Spleen (tissue), 13 donors: ENCODE data around the gene PGAP3. TPM values are rescaled to one million over a fixed set of nuclear protein-coding genes. Genes with fewer than 3 reads are reported as not detected.
A peak's percentile ranks its signal among the peaks of the same experiment; 100 is the strongest.

Source experiments
- DNase-seq: peaks from one replicate; pipeline ENCODE4 v3.0.0-alpha.2; 2020
- H3K27ac ChIP-seq, 8 donors: fragments of 200-600 bp; sonication (generic) in 7 of 8; 1 replicate in 4 of 8; 2 replicates in 4 of 8; pipeline versions ENCODE4 v1.5.0 to v1.8.0; 2016 to 2021; ENCODE audit warnings: inconsistent platforms in 4 of 8, mild to moderate bottlenecking in 4 of 8, moderate library complexity in 1 of 8
- H3K27me3 ChIP-seq, 7 donors: fragments of 200-600 bp; sonication (generic) in 6 of 7; replicated peaks in 1 of 7; 1 replicate in 4 of 7; 2 replicates in 3 of 7; pipeline versions ENCODE4 v1.5.0 to v1.8.0; 2016 to 2021; ENCODE audit warnings: inconsistent platforms in 3 of 7, mild to moderate bottlenecking in 1 of 7
- H3K36me3 ChIP-seq, 6 donors: fragments of 200-600 bp; sonication (generic) in 5 of 6; 1 replicate in 4 of 6; 2 replicates in 2 of 6; pipeline versions ENCODE4 v1.5.0 to v1.8.0; 2016 to 2021; ENCODE audit warnings: inconsistent platforms in 2 of 6
- H3K4me1 ChIP-seq, 6 donors: fragments of 200-600 bp; sonication (generic) in 5 of 6; 1 replicate in 3 of 6; 2 replicates in 3 of 6; pipeline versions ENCODE4 v1.5.0 to v1.8.0; 2016 to 2021; ENCODE audit warnings: inconsistent platforms in 3 of 6
- H3K4me3 ChIP-seq, 8 donors: fragments of 200-600 bp; sonication (generic) in 7 of 8; 1 replicate in 4 of 8; 2 replicates in 4 of 8; pipeline versions ENCODE4 v1.5.0 to v1.8.0; 2016 to 2021; ENCODE audit warnings: inconsistent platforms in 4 of 8, mild to moderate bottlenecking in 4 of 8, moderate library complexity in 2 of 8
- H3K9me3 ChIP-seq, 8 donors: fragments of 200-600 bp; sonication (generic) in 7 of 8; 1 replicate in 4 of 8; 2 replicates in 4 of 8; pipeline versions ENCODE4 v1.5.0 to v1.8.0; 2016 to 2021; ENCODE audit warnings: inconsistent platforms in 4 of 8
- POLR2A ChIP-seq, 3 donors: fragments of 450-650 bp; IDR thresholded peaks; one replicate each; pipeline ENCODE4 v1.5.1; 2017; ENCODE audit warnings: antibody characterized with exemption in 3 of 3, mild to moderate bottlenecking in 1 of 3
- POLR2AphosphoS5 ChIP-seq, 3 donors: sonication (generic); formaldehyde crosslinking; IDR thresholded peaks; one replicate each; pipeline ENCODE4 v1.5.1; 2017; ENCODE audit warnings: antibody characterized with exemption in 3 of 3
- WGBS, 5 donors: extraction: QIAGEN DNeasy Blood & Tissue Kit in 3 of 5; methylation state at CpG; one replicate each; pipeline versions ENCODE4 v1.1.5 to v1.1.7; 2013 to 2018; 5-methylcytosine and 5-hydroxymethylcytosine counted together
- intact Hi-C: fragments of 100-400 bp; cut with DNase I; formaldehyde crosslinking; loops from one replicate; pipeline ENCODE4 v1.15.0; 2023; ENCODE audit warnings: low total_unique reads
- long read RNA-seq, 2 donors: transcript quantifications; one replicate each; lab custom pipeline, GENCODE V29; 2026
- polyA plus RNA-seq, 3 donors: library from polyadenylated mRNA; stranded (reverse); fragments of 200-250 nt; gene quantifications; one replicate each; pipeline ENCODE4 v1.2.1, GENCODE V29; 2013
- total RNA-seq, 7 donors: library from RNA; depleted of rRNA in 3 of 7; stranded (reverse); fragments of >200 nt in 3 of 7; fragmentation: NEBNext Ultra II Directional in 4 of 7; extraction: Animal tissue kit (Norgen Biotek cat#: 25700) in 4 of 7; gene quantifications; one replicate each; pipeline versions ENCODE4 v1.1.0 to v1.2.1, GENCODE V29; 2016 to 2021
- TF ChIP-seq, protein P1 (sequence below), 11 experiments: fragments of 200-600 bp in 7 of 11; fragments of 450-650 bp in 4 of 11; sonication (generic) in 4 of 11; IDR thresholded peaks in 8 of 11; conservative IDR thresholded peaks in 3 of 11; 1 replicate in 7 of 11; 2 replicates in 4 of 11; pipeline versions ENCODE4 v1.4.0 to v1.8.0; 2016 to 2021; ENCODE audit warnings: antibody characterized with exemption in 11 of 11, inconsistent platforms in 4 of 11, mild to moderate bottlenecking in 1 of 11
- donor health status: healthy with polysubstance abuse.
- donor health status: DM: no; HTN: no; CAD: no; lungs with moderate emphysema.
- donor health status: DM: no; HTN: no; CAD: no.
- donor health status: Bipolar disorder and iron deficiency.
- donor health status: healthy.
- donor health status: DM: no; HTN: no; CAD: no.
- donor health status: DM: yes; HTN: yes; CAD: no.

Gene PGAP3, protein sequence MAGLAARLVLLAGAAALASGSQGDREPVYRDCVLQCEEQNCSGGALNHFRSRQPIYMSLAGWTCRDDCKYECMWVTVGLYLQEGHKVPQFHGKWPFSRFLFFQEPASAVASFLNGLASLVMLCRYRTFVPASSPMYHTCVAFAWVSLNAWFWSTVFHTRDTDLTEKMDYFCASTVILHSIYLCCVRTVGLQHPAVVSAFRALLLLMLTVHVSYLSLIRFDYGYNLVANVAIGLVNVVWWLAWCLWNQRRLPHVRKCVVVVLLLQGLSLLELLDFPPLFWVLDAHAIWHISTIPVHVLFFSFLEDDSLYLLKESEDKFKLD
- total RNA-seq = 10 to 100 TPM; 15.5 to 27.4 (median 20.7) TPM
- 10 to 100 TPM; 11.5 to 21.3 (median 18.3) TPM for polyA plus RNA-seq
- long read RNA-seq, donor 1, partial matches to known transcripts = 16 of 18 reads
- long read RNA-seq, donor 1, other reads (novel, unspliced or antisense) = 0 of 18 reads
- long read RNA-seq, donor 2, partial matches to known transcripts = 6 of 10 reads
- long read RNA-seq, donor 2, other reads (novel, unspliced or antisense) = 0 of 10 reads

DNA sequence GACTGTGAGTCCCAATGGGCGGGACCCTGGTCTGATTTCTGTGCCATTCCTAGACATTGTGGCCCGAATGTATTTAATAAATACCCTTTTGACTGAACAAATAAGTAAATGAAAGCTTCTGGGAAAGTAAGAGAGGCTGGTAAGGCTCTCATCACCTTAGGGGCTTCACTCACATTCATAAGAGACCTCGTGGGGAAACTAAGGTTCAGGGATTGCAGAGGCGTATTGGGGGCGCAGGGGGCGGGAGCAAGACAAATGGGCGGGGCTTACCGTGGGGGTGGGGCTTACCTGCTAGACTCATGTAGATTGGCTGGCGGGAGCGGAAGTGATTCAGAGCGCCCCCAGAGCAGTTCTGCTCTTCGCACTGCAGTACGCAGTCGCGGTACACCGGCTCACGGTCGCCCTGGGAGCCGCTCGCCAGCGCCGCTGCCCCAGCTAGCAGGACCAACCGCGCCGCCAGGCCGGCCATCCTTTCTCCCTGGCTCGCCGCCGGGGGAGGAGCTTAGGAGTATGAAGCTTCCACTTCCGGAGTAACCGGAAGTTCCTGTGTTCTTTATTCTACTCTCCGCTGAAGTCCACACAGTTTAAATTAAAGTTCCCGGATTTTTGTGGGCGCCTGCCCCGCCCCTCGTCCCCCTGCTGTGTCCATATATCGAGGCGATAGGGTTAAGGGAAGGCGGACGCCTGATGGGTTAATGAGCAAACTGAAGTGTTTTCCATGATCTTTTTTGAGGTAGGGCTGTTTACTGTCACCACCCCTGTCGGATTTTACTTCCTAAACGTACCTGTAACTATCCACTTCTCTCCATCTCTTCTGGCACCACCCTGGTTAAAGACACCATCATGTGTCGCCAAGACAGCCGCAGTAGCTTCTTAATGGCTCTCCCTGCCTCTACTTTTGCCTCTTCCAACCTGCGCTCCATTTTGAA is at the start of gene PGAP3:
Gene PGAP3 (minus strand): TSS at position 512 of the 929 bp plus-strand sequence. CDS start 43 bp downstream, at position 469.
- Histone ChIP-seq H3K27me3 (no peaks in the 10 kb centered on the region), H3K9me3 (no peaks in the 10 kb centered on the region), H3K4me1 (peaks cover 0 to 21% (median 15%) of the 10 kb centered on the region in 6 donors), H3K4me3 (peak within 1 kb of the TSS; percentile 41 to 80 (median 62)), H3K36me3 (peaks cover 0 to 32% (median 17%) of the 10 kb centered on the region in 6 donors), H3K27ac (peak within 1 kb of the TSS; percentile 82 to 96 (median 91))
- 4 to 5% (median 4%) methylated on average over 33 to 45 of the region's 45 CpGs for WGBS, 5 donors
- intact Hi-C loops = no loop called here
- TF ChIP-seq, protein P1, sequence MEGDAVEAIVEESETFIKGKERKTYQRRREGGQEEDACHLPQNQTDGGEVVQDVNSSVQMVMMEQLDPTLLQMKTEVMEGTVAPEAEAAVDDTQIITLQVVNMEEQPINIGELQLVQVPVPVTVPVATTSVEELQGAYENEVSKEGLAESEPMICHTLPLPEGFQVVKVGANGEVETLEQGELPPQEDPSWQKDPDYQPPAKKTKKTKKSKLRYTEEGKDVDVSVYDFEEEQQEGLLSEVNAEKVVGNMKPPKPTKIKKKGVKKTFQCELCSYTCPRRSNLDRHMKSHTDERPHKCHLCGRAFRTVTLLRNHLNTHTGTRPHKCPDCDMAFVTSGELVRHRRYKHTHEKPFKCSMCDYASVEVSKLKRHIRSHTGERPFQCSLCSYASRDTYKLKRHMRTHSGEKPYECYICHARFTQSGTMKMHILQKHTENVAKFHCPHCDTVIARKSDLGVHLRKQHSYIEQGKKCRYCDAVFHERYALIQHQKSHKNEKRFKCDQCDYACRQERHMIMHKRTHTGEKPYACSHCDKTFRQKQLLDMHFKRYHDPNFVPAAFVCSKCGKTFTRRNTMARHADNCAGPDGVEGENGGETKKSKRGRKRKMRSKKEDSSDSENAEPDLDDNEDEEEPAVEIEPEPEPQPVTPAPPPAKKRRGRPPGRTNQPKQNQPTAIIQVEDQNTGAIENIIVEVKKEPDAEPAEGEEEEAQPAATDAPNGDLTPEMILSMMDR (IDR thresholded peaks at IDR 0.05 in 8 of 11, conservative IDR thresholded peaks at IDR 0.05 in 3 of 11) = peak in 2 of 11 experiments; percentile 27 to 41
- TF ChIP-seq POLR2AphosphoS5 (IDR thresholded peaks at IDR 0.05) (peak; percentile 87 to 91 (median 87)), POLR2A (IDR thresholded peaks at IDR 0.05) (peak in 1 of 3 donors; percentile 50)
- peak; percentile 95 for DNase-seq

DNA sequence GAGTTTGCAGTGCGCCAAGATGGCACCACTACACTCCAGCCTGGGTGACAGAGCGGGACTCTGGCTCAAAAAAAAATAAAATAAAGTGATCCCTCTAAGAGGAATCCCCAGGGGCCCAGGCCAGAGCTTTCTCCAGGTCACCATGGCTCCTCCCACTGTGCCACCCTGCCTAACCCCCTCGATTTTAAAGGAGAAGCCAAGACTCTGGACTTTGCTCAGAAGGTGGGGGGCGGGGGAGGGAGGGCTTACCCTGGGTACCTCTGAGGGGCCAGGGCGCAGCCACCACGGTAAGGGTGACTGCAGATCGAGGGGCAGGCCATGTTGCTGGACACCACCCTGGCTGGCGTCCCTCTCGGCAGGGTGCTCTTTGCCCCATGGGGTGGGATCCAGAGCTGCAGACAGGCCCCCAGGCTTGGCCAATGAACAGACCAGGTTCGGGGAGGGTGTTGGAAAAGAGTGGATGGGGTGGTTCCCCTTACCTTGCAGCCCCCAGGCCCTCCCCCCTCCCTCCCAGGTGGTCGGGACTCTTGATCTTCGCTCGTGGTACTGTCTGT is 49.4 kb upstream of the PGAP3 start:
- peak overlapping the region in 5 of 8 donors; percentile 10 to 59 (median 17) for H3K4me3 ChIP-seq
- no peak for TF ChIP-seq POLR2A (IDR thresholded peaks at IDR 0.05)
- no peaks in the 10 kb centered on the region for H3K36me3 ChIP-seq
- intact Hi-C loops = no loop called here
- H3K4me1 ChIP-seq = peaks cover 7 to 43% (median 31%) of the 10 kb centered on the region in 6 donors
- peaks cover 3 to 66% (median 41%) of the 10 kb centered on the region in 7 donors for H3K27me3 ChIP-seq
- H3K9me3 ChIP-seq = no peaks in the 10 kb centered on the region
- DNase-seq = peak; percentile 72
- H3K27ac ChIP-seq = no peak overlapping the region
- 60 to 74% (median 61%) methylated on average over 7 to 13 of the region's 13 CpGs for WGBS, 5 donors

DNA sequence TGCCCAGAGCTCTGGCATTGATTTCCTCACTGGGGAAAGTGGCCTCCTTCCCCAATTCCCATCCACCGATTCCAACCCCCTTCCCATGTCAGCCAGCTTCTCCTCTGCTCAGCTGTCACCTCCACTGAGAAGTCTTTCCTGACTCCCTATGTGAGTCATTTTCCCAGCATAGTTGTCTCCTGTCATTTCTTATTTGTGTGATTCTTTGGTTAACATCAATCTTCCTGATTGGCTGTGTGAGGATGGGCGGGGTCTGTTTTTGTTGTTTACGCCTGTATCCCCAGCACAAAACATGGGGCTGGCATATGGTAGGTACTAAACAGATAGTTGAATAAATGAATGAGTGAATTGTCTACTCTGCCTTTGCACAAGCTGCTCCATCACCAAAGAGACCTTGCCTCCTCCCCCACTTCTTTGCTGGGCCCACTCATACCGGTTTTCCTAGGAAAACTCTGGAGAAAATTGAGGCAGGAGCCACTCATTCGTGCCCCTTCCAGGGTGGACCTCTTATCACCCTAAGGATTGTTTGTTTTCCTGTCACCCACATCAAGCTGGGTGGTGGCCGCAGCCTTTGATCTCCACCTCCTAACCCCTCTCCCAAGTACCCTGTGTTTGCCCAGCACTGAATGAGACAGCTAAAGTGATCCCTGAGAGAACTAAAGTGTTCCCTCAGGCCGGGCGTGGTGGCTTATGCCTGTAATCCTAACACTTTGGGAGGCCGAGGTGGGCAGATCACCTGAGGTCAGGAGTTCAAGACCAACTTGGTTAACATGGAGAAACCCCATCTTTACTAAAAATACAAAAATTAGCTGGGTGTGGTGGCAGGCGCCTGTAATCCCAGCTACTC is 48.7 kb upstream of the PGAP3 start:
- no peak for DNase-seq
- H3K9me3 ChIP-seq = no peaks in the 10 kb centered on the region
- peaks cover 3 to 60% (median 41%) of the 10 kb centered on the region in 7 donors for H3K27me3 ChIP-seq
- no peaks in the 10 kb centered on the region for H3K36me3 ChIP-seq
- TF ChIP-seq POLR2A (IDR thresholded peaks at IDR 0.05) (no peak), POLR2AphosphoS5 (IDR thresholded peaks at IDR 0.05) (no peak)
- TF ChIP-seq, protein P1 (IDR thresholded peaks at IDR 0.05 in 8 of 11, conservative IDR thresholded peaks at IDR 0.05 in 3 of 11) = no peak
- WGBS, 5 donors = 73 to 82% (median 81%) methylated on average over 10 of the region's 10 CpGs
- intact Hi-C loops = no loop called here
- H3K4me3 ChIP-seq = no peak overlapping the region
- no peak overlapping the region for H3K27ac ChIP-seq
- peaks cover 7 to 43% (median 31%) of the 10 kb centered on the region in 6 donors for H3K4me1 ChIP-seq
